ENCODE results near the gene CDC42EP5. TPM values are rescaled to one million over a fixed set of nuclear protein-coding genes. Genes with fewer than 3 reads are reported as not detected.

The CDC42EP5 gene
- total and polyA plus RNA-seq, 4 donors: 0.28 to 2.2 (median 0.84) TPM; not detected in 1

DNA sequence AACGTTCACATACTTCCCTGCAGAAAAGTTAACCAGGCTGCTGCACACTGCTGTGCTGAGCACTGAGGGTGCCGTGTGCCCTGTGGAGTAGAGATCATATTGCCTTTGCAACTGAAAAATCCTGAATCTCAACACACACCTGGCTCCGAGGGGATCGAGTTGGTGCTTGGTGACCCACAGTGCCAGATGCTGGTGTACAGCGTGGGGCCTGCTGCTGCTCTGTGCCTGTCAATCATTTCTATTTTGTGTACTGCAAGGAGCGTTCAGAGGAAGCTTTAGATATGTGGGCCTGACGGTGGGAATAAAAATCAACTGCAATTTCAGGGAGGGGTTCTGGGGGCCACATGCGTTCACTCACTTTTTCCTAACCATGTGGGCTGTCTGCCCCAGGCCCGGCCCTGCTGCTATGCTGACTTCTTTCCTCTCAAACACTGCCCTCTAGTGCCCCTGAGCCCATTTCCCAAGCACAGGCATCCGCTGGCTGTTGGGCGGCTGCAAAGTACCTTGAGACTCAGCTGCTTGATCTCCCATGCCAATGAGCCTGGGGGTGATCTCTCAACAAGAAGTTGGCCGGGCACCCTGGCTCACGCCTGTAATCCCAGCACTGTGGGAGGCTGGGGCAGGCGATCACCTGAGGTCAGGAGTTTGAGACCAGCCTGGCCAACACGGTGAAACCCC, 33.8 kb downstream of the CDC42EP5 start:
- Histone ChIP-seq H3K4me3 (ENCODE audit: low read depth in 1 of 3, low read length in 3 of 3) (no peak overlapping the region), H3K4me1 (ENCODE audit: control insufficient read depth in 4 of 4, insufficient read depth in 4 of 4, low read length in 3 of 4) (peaks cover 0 to 6% (median 4%) of the 10 kb centered on the region in 4 donors), H3K9ac (ENCODE audit: low read depth in 1 of 2, low read length in 2 of 2) (no peak overlapping the region), H3K36me3 (ENCODE audit: control insufficient read depth in 4 of 4, insufficient read depth in 3 of 4, low read depth in 1 of 4, low read length in 3 of 4) (peaks cover 0 to 4% (median under 1%) of the 10 kb centered on the region in 4 donors), H3K9me3 (ENCODE audit: control insufficient read depth in 4 of 4, low read length in 3 of 4) (no peaks in the 10 kb centered on the region), H3K27ac (ENCODE audit: low read depth in 1 of 2, low read length in 2 of 2) (no peak overlapping the region), H3K27me3 (ENCODE audit: control insufficient read depth in 4 of 4, insufficient read depth in 4 of 4, low read length in 3 of 4) (no peaks in the 10 kb centered on the region)
- 81% methylated on average over 15 of the region's 15 CpGs for WGBS
- no peak for DNase-seq (ENCODE audit: low spot score)
- peak in 1 of 2 donors; percentile 51 for TF ChIP-seq RAD21 (IDR thresholded peaks at IDR 0.05)
- TF ChIP-seq, protein P1, sequence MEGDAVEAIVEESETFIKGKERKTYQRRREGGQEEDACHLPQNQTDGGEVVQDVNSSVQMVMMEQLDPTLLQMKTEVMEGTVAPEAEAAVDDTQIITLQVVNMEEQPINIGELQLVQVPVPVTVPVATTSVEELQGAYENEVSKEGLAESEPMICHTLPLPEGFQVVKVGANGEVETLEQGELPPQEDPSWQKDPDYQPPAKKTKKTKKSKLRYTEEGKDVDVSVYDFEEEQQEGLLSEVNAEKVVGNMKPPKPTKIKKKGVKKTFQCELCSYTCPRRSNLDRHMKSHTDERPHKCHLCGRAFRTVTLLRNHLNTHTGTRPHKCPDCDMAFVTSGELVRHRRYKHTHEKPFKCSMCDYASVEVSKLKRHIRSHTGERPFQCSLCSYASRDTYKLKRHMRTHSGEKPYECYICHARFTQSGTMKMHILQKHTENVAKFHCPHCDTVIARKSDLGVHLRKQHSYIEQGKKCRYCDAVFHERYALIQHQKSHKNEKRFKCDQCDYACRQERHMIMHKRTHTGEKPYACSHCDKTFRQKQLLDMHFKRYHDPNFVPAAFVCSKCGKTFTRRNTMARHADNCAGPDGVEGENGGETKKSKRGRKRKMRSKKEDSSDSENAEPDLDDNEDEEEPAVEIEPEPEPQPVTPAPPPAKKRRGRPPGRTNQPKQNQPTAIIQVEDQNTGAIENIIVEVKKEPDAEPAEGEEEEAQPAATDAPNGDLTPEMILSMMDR (IDR thresholded peaks at IDR 0.05; ENCODE audit: low read depth, low read length, missing input control): peak; percentile 12
- TF ChIP-seq, protein P2, sequence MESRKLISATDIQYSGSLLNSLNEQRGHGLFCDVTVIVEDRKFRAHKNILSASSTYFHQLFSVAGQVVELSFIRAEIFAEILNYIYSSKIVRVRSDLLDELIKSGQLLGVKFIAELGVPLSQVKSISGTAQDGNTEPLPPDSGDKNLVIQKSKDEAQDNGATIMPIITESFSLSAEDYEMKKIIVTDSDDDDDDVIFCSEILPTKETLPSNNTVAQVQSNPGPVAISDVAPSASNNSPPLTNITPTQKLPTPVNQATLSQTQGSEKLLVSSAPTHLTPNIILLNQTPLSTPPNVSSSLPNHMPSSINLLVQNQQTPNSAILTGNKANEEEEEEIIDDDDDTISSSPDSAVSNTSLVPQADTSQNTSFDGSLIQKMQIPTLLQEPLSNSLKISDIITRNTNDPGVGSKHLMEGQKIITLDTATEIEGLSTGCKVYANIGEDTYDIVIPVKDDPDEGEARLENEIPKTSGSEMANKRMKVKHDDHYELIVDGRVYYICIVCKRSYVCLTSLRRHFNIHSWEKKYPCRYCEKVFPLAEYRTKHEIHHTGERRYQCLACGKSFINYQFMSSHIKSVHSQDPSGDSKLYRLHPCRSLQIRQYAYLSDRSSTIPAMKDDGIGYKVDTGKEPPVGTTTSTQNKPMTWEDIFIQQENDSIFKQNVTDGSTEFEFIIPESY (IDR thresholded peaks at IDR 0.05): no peak
- TF ChIP-seq RXRA (IDR thresholded peaks at IDR 0.05): no peak
- TF ChIP-seq, protein P3, sequence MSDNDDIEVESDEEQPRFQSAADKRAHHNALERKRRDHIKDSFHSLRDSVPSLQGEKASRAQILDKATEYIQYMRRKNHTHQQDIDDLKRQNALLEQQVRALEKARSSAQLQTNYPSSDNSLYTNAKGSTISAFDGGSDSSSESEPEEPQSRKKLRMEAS (IDR thresholded peaks at IDR 0.05): no peak
- TF ChIP-seq HNF4G (IDR thresholded peaks at IDR 0.05): no peak
- TF ChIP-seq FOXA2 (IDR thresholded peaks at IDR 0.05): no peak
- TF ChIP-seq NR2F2 (IDR thresholded peaks at IDR 0.05): no peak
- TF ChIP-seq HNF4A (conservative IDR thresholded peaks at IDR 0.05): no peak
- no peak for TF ChIP-seq TAF1 (conservative IDR thresholded peaks at IDR 0.05)

DNA sequence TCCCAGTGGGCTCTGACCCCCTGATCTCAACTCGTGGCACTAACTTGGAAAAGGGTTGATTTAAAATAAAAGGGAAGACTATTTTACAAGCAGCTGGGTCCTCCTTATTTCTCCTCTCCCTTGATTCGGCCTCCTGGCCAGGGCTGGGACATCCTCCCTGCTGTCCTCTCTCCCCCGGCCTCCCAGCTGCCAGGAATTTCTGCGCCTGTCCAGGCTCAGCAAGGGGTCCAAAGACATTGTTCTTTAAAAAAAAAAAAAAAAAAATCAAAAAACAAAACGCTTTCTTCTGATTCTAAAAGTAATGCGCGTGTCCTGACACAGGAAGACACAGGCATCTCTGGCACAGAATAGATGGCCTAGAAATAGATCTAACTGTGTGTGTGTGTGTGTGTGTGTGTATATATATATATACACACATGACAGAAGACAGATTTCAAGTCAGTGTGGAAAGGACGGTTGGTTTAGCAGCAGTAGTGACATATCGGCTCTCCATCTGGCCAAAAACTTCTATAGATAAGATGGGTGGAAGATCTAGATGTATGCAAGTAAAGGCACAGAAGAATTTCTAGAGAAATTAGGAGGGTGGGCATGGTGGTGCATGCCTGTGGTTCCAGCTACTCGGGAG, 36.4 kb downstream of the CDC42EP5 start:
- Histone ChIP-seq H3K9ac (ENCODE audit: low read depth in 1 of 2, low read length in 2 of 2) (no peak overlapping the region), H3K4me1 (ENCODE audit: control insufficient read depth in 4 of 4, insufficient read depth in 4 of 4, low read length in 3 of 4) (peaks cover 0 to 6% (median 4%) of the 10 kb centered on the region in 4 donors), H3K9me3 (ENCODE audit: control insufficient read depth in 4 of 4, low read length in 3 of 4) (no peaks in the 10 kb centered on the region), H3K36me3 (ENCODE audit: control insufficient read depth in 4 of 4, insufficient read depth in 3 of 4, low read depth in 1 of 4, low read length in 3 of 4) (peaks cover 0 to 4% (median 0%) of the 10 kb centered on the region in 4 donors), H3K4me3 (ENCODE audit: low read depth in 1 of 3, low read length in 3 of 3) (no peak overlapping the region), H3K27me3 (ENCODE audit: control insufficient read depth in 4 of 4, insufficient read depth in 4 of 4, low read length in 3 of 4) (no peaks in the 10 kb centered on the region), H3K27ac (ENCODE audit: low read depth in 1 of 2, low read length in 2 of 2) (no peak overlapping the region)
- DNase-seq (ENCODE audit: low spot score): no peak
- TF ChIP-seq JUND (IDR thresholded peaks at IDR 0.05) (no peak), SP1 (IDR thresholded peaks at IDR 0.05) (no peak), FOXA2 (IDR thresholded peaks at IDR 0.05) (no peak), RAD21 (IDR thresholded peaks at IDR 0.05) (no peak), RXRA (IDR thresholded peaks at IDR 0.05) (no peak), NR2F2 (IDR thresholded peaks at IDR 0.05) (no peak)
- TF ChIP-seq, protein P3 (IDR thresholded peaks at IDR 0.05): no peak
- TF ChIP-seq, protein P1 (IDR thresholded peaks at IDR 0.05; ENCODE audit: low read depth, low read length, missing input control): no peak
- TF ChIP-seq, protein P2 (IDR thresholded peaks at IDR 0.05): no peak
- WGBS: 86% methylated on average over 10 of the region's 10 CpGs
